Measurements from ENCODE around the gene MYO1F.
A peak's percentile ranks its signal among the peaks of the same experiment; 100 is the strongest.
"Not testable (repeated sequence)": the region's sequence is repeated elsewhere in the genome, so short reads cannot be mapped to it uniquely, and the experiment has no call there.

The MYO1F gene

GRCh38 chr19:8561075-8561764 lies 16.0 kb downstream of the MYO1F start:
- DNase-seq, result no peak

- no peak for DNase-seq
These were observed 18.9 kb downstream of the MYO1F start for GRCh38 chr19:8558325-8558724.

- DNase-seq, result no peak
These were observed 19.5 kb downstream of the MYO1F start for GRCh38 chr19:8557642-8558238.

GRCh38 chr19:8553729-8554128 lies 23.5 kb downstream of the MYO1F start:
- DNase-seq, result not testable (repeated sequence)

- no peak for DNase-seq
These were observed 24.4 kb downstream of the MYO1F start for GRCh38 chr19:8552810-8553209.

- no peak for DNase-seq
These were observed 27.2 kb downstream of the MYO1F start for GRCh38 chr19:8550070-8550469.

- no peak for DNase-seq
These were observed 31.5 kb downstream of the MYO1F start for GRCh38 chr19:8545743-8546142.

GRCh38 chr19:8544168-8544567 lies 33.1 kb downstream of the MYO1F start:
- DNase-seq, result no peak

GRCh38 chr19:8539621-8540149 lies 37.6 kb downstream of the MYO1F start:
- no peak for DNase-seq

- no peak for DNase-seq
These were observed 40.1 kb downstream of the MYO1F start for GRCh38 chr19:8537099-8537498.

GRCh38 chr19:8536282-8536681 lies 41.0 kb downstream of the MYO1F start:
- no peak for DNase-seq

- no peak for DNase-seq
These were observed 45.0 kb downstream of the MYO1F start for GRCh38 chr19:8532225-8532624.

- DNase-seq, result no peak
These were observed 45.8 kb downstream of the MYO1F start for GRCh38 chr19:8531470-8531869.

GRCh38 chr19:8530061-8530679 lies 47.1 kb downstream of the MYO1F start:
- DNase-seq, result no peak

GRCh38 chr19:8529369-8530006 lies 47.8 kb downstream of the MYO1F start:
- DNase-seq, result no peak

GRCh38 chr19:8528500-8528899 lies 48.7 kb downstream of the MYO1F start:
- no peak for DNase-seq

GRCh38 chr19:8526345-8527091 lies 50.7 kb downstream of the MYO1F start:
- no peak for DNase-seq

GRCh38 chr19:8525401-8525684 lies 51.9 kb downstream of the MYO1F start:
- DNase-seq, result no peak

GRCh38 chr19:8519388-8519787 lies 57.9 kb downstream of the MYO1F start:
- DNase-seq, result no peak

- DNase-seq, result no peak
These were observed 58.7 kb downstream of the MYO1F start for GRCh38 chr19:8518536-8518935.

- peak; percentile 43 for DNase-seq
These were observed 59.4 kb downstream of the MYO1F start for GRCh38 chr19:8517551-8518442.

- DNase-seq, result peak; percentile 44
These were observed 61.9 kb downstream of the MYO1F start for GRCh38 chr19:8515317-8515716.
